H9 (cell line): ENCODE results near the gene CACFD1. TPM values are rescaled to one million over a fixed set of nuclear protein-coding genes. Genes with fewer than 3 reads are reported as not detected.

ENCODE experiments used
- DNase-seq: peaks from one replicate; pipeline ENCODE4 v3.0.0-alpha.2; 2017
- H2AFZ ChIP-seq: one replicate; pipeline ENCODE4 v1.6.1; 2013; ENCODE audit warnings: mild to moderate bottlenecking, low read length, control low read depth, moderate library complexity
- H2AK5ac ChIP-seq: 2 replicates; pipeline ENCODE4 v1.6.1; 2013; ENCODE audit warnings: low read length, control low read depth, mixed read lengths; ENCODE audit not compliant: insufficient read length
- H2BK120ac ChIP-seq: one replicate; pipeline ENCODE4 v1.6.1; 2013; ENCODE audit warnings: low read depth, mild to moderate bottlenecking, low read length, control low read depth, inconsistent platforms; ENCODE audit not compliant: poor library complexity, severe bottlenecking
- H2BK12ac ChIP-seq: 2 replicates; pipeline ENCODE4 v1.6.1; 2013; ENCODE audit warnings: low read length, control low read depth, mixed read lengths, low read depth; ENCODE audit not compliant: insufficient read length
- H2BK15ac ChIP-seq: 2 replicates; pipeline ENCODE4 v1.6.1; 2013; ENCODE audit warnings: low read depth, low read length, control low read depth
- H2BK20ac ChIP-seq: one replicate; pipeline ENCODE4 v1.6.1; 2013; ENCODE audit warnings: low read depth, mild to moderate bottlenecking, low read length, control low read depth, inconsistent platforms; ENCODE audit not compliant: poor library complexity, severe bottlenecking
- H2BK5ac ChIP-seq: 2 replicates; pipeline ENCODE4 v1.6.1; 2013; ENCODE audit warnings: low read length, control low read depth, mixed read lengths; ENCODE audit not compliant: insufficient read length
- H3K14ac ChIP-seq: 2 replicates; pipeline ENCODE4 v1.6.1; 2013; ENCODE audit warnings: low read length, control low read depth; ENCODE audit not compliant: insufficient read depth
- H3K18ac ChIP-seq: 2 replicates; pipeline ENCODE4 v1.6.1; 2013; ENCODE audit warnings: low read depth, mild to moderate bottlenecking, mixed read lengths, low read length, control low read depth; ENCODE audit not compliant: insufficient read length
- H3K23ac ChIP-seq: 2 replicates; pipeline ENCODE4 v1.6.1; 2013; ENCODE audit warnings: low read length, control low read depth, mixed read lengths, low read depth; ENCODE audit not compliant: insufficient read length
- H3K23me2 ChIP-seq: 2 replicates; pipeline ENCODE4 v1.6.1; 2013; ENCODE audit warnings: low read depth, mild to moderate bottlenecking, mixed read lengths, low read length, control low read depth; ENCODE audit not compliant: insufficient read length, poor library complexity, severe bottlenecking
- H3K27ac ChIP-seq: 2 replicates; pipeline ENCODE4 v1.5.1; 2013; ENCODE audit warnings: low read length, control low read depth, mixed read lengths, low read depth; ENCODE audit not compliant: insufficient read length
- H3K27me3 ChIP-seq: 2 replicates; pipeline ENCODE4 v1.6.1; 2013; ENCODE audit warnings: low read length, control low read depth, inconsistent platforms; ENCODE audit not compliant: insufficient read depth
- H3K4ac ChIP-seq: 2 replicates; pipeline ENCODE4 v1.6.1; 2013; ENCODE audit warnings: low read depth, mild to moderate bottlenecking, control low read depth, inconsistent platforms, low read length, moderate library complexity
- H3K4me1 ChIP-seq: 2 replicates; pipeline ENCODE4 v1.6.1; 2013; ENCODE audit warnings: low read length, control low read depth, inconsistent platforms; ENCODE audit not compliant: insufficient read depth
- H3K4me2 ChIP-seq: 2 replicates; pipeline ENCODE4 v1.6.1; 2013; ENCODE audit warnings: low read length, control low read depth, mixed read lengths; ENCODE audit not compliant: insufficient read length, insufficient read depth
- H3K56ac ChIP-seq: 2 replicates; pipeline ENCODE4 v1.6.1; 2013; ENCODE audit warnings: low read depth, mild to moderate bottlenecking, mixed read lengths, low read length, control low read depth; ENCODE audit not compliant: insufficient read length
- H3K79me1 ChIP-seq: 2 replicates; pipeline ENCODE4 v1.6.1; 2013; ENCODE audit warnings: low read depth, mild to moderate bottlenecking, moderate library complexity, low read length, control low read depth, inconsistent platforms; ENCODE audit not compliant: insufficient read depth, poor library complexity, severe bottlenecking
- H3K79me2 ChIP-seq: 2 replicates; pipeline ENCODE4 v1.6.1; 2013; ENCODE audit warnings: low read length, control low read depth, inconsistent platforms; ENCODE audit not compliant: insufficient read depth
- H3K9ac ChIP-seq: 2 replicates; pipeline ENCODE4 v1.6.1; 2013; ENCODE audit warnings: low read length, control low read depth, mixed read lengths; ENCODE audit not compliant: insufficient read length; ENCODE audit errors: extremely low read depth
- H3K9me3 ChIP-seq: one replicate; pipeline ENCODE4 v1.6.1; 2013; ENCODE audit warnings: low read depth, low read length, inconsistent platforms; ENCODE audit not compliant: control insufficient read depth
- H3T11ph ChIP-seq: one replicate; pipeline ENCODE4 v1.6.1; 2013; ENCODE audit warnings: mild to moderate bottlenecking, low read length, control low read depth, inconsistent platforms
- H4K20me1 ChIP-seq: one replicate; pipeline ENCODE4 v1.6.1; 2013; ENCODE audit not compliant: control insufficient read depth, insufficient read length, insufficient read depth
- H4K5ac ChIP-seq: 2 replicates; pipeline ENCODE4 v1.6.1; 2013; ENCODE audit warnings: low read depth, mild to moderate bottlenecking, mixed read lengths, low read length, control low read depth; ENCODE audit not compliant: insufficient read length
- H4K8ac ChIP-seq: replicated peaks from 2 replicates; pipeline ENCODE4 v1.6.1; 2013; ENCODE audit warnings: low read length, control low read depth, mixed read lengths, low read depth; ENCODE audit not compliant: insufficient read length
- H4K91ac ChIP-seq: 2 replicates; pipeline ENCODE4 v1.6.1; 2013; ENCODE audit warnings: low read depth, mild to moderate bottlenecking, moderate library complexity, mixed read lengths, low read length, control low read depth; ENCODE audit not compliant: insufficient read length
- H3K27ac Mint-ChIP-seq, 3 experiments: 2 replicates in 2 of 3; 3 replicates in 1 of 3; pipeline ENCODE4 v1.8.0; 2020 to 2021; ENCODE audit warnings: mixed read lengths in 3 of 3, mild to moderate bottlenecking in 1 of 3, moderate library complexity in 1 of 3
- H3K27me3 Mint-ChIP-seq: 2 replicates; pipeline ENCODE4 v1.8.0; 2021; ENCODE audit warnings: low read depth, mild to moderate bottlenecking, moderate library complexity, mixed read lengths
- H3K36me3 Mint-ChIP-seq, 3 experiments: 2 replicates in 2 of 3; 3 replicates in 1 of 3; pipeline ENCODE4 v1.8.0; 2020 to 2021; ENCODE audit warnings: low read depth in 3 of 3, mixed read lengths in 3 of 3; ENCODE audit not compliant: insufficient read depth in 1 of 3
- H3K4me1 Mint-ChIP-seq, 2 experiments: 2 replicates each; pipeline ENCODE4 v1.8.0; 2020; ENCODE audit warnings: mixed read lengths in 2 of 2
- H3K4me3 Mint-ChIP-seq, 2 experiments: 2 replicates in 1 of 2; 3 replicates in 1 of 2; pipeline ENCODE4 v1.8.0; 2020 to 2021; ENCODE audit warnings: mild to moderate bottlenecking in 2 of 2, mixed read lengths in 2 of 2, moderate library complexity in 1 of 2
- H3K9me3 Mint-ChIP-seq, 2 experiments: 2 replicates in 1 of 2; 3 replicates in 1 of 2; pipeline ENCODE4 v1.8.0; 2020; ENCODE audit warnings: mild to moderate bottlenecking in 2 of 2, mixed read lengths in 2 of 2, moderate library complexity in 1 of 2
- CTCF ChIP-seq: fragments of 200-600 bp; sonication (generic); conservative IDR thresholded peaks from 3 replicates; pipeline ENCODE4 v1.8.0; 2021; ENCODE audit warnings: antibody characterized with exemption, mild to moderate bottlenecking
- WGBS: extraction: QIAGEN DNeasy Blood & Tissue Kit; methylation state at CpG from one replicate; pipeline ENCODE4 v1.1.7; 2013; ENCODE audit warnings: missing lambda C conversion rate, low lambda C conversion rate, mixed read lengths; ENCODE audit not compliant: insufficient read length; ENCODE audit errors: extremely low coverage; 5-methylcytosine and 5-hydroxymethylcytosine counted together
- total RNA-seq: library from RNA; stranded (reverse); gene quantifications from 2 replicates; pipeline ENCODE4 v1.2.1, GENCODE V29; 2021

The CACFD1 gene
- total RNA-seq, 1 experiment from 2014 or later: 20.0 TPM

- Histone ChIP-seq H4K5ac (no peak overlapping the region), H3T11ph (no peak overlapping the region), H4K91ac (no peak overlapping the region), H2BK20ac (no peak overlapping the region), H3K4me2 (no peak overlapping the region), H3K9ac (no peak overlapping the region), H3K23ac (no peak overlapping the region), H2AK5ac (no peak overlapping the region), H2BK5ac (no peak overlapping the region), H3K18ac (no peak overlapping the region), H3K4me1 (no peaks in the 10 kb centered on the region), H2BK15ac (no peak overlapping the region), H3K56ac (no peak overlapping the region), H3K27ac (no peak overlapping the region), H3K14ac (no peak overlapping the region; the same call in 1 of the 2 replicates), H3K79me2 (no peaks in the 10 kb centered on the region; the same call in 1 of the 2 replicates), H2AFZ (no peak overlapping the region), H4K20me1 (no peaks in the 10 kb centered on the region), H4K8ac (no peak overlapping the region), H3K27me3 (peaks cover 2% of the 10 kb centered on the region; the same call in 1 of the 2 replicates), H3K79me1 (no peaks in the 10 kb centered on the region), H2BK12ac (no peak overlapping the region), H2BK120ac (no peak overlapping the region), H3K23me2 (peaks cover 7% of the 10 kb centered on the region), H3K4ac (no peak overlapping the region), H3K9me3 (no peaks in the 10 kb centered on the region)
- peaks cover 0 to 3% of the 10 kb centered on the region in 2 experiments; a peak in 1 of 5 replicates for H3K9me3 Mint-ChIP-seq
- 0 out of 3 replicates have a peak, but pooled peaks have one; percentile 19 for TF ChIP-seq CTCF
- WGBS: no CpG with 5 or more reads among the region's 11 CpGs
- no peak overlapping the region for H3K27ac Mint-ChIP-seq
- H3K4me1 Mint-ChIP-seq: no peaks in the 10 kb centered on the region
- H3K36me3 Mint-ChIP-seq: peaks cover 0 to 3% (median 0%) of the 10 kb centered on the region in 3 experiments; a peak in 2 of 7 replicates
- no peak for DNase-seq
- H3K27me3 Mint-ChIP-seq: peaks cover 10% of the 10 kb centered on the region
- no peak overlapping the region for H3K4me3 Mint-ChIP-seq
Observed at GRCh38 chr9:133433351-133433843, 26.4 kb upstream of the CACFD1 start.
